Measurements from ENCODE around the gene RIN3. TPM values are rescaled to one million over a fixed set of nuclear protein-coding genes. Genes with fewer than 3 reads are reported as not detected.

RIN3 gene
- total RNA-seq, 1 experiment from 2014 or later = 1.5 TPM

- Histone ChIP-seq H4K8ac (replicated peaks; ENCODE audit: insufficient read length, low read depth, low read length) (no peak overlapping the region), H3K18ac (ENCODE audit: insufficient read length, low read depth, low read length) (no peak overlapping the region), H2BK15ac (ENCODE audit: low read depth, low read length) (no peak overlapping the region), H2BK12ac (ENCODE audit: insufficient read length, low read depth, low read length) (no peak overlapping the region), H4K91ac (ENCODE audit: insufficient read length, low read depth, low read length) (no peak overlapping the region), H2BK5ac (ENCODE audit: insufficient read length, low read length) (no peak overlapping the region), H3K23ac (ENCODE audit: insufficient read length, low read depth, low read length) (no peak overlapping the region), H4K5ac (ENCODE audit: insufficient read length, low read depth, low read length) (no peak overlapping the region), H2BK120ac (ENCODE audit: low read depth, low read length, poor library complexity, severe bottlenecking) (no peak overlapping the region), H3K27ac (ENCODE audit: insufficient read length, low read depth, low read length) (no peak overlapping the region), H3K14ac (ENCODE audit: insufficient read depth, low read length) (no peak overlapping the region), H3K79me2 (ENCODE audit: insufficient read depth, low read length) (no peaks in the 10 kb centered on the region), H3K9ac (ENCODE audit: extremely low read depth, insufficient read length, low read length) (no peak overlapping the region), H3K4me1 (ENCODE audit: insufficient read depth, low read length) (no peaks in the 10 kb centered on the region; the same call in 1 of the 2 replicates), H4K20me1 (ENCODE audit: control insufficient read depth, insufficient read depth, insufficient read length) (no peaks in the 10 kb centered on the region), H3K4ac (ENCODE audit: low read depth, low read length) (no peak overlapping the region), H2AK5ac (ENCODE audit: insufficient read length, low read length) (no peak overlapping the region), H3K4me2 (ENCODE audit: insufficient read depth, insufficient read length, low read length) (no peak overlapping the region), H3K27me3 (ENCODE audit: insufficient read depth, low read length) (no peaks in the 10 kb centered on the region), H2BK20ac (ENCODE audit: low read depth, low read length, poor library complexity, severe bottlenecking) (no peak overlapping the region), H3K23me2 (ENCODE audit: insufficient read length, low read depth, low read length, poor library complexity, severe bottlenecking) (no peaks in the 10 kb centered on the region), H3K56ac (ENCODE audit: insufficient read length, low read depth, low read length) (no peak overlapping the region), H2AFZ (ENCODE audit: low read length) (no peak overlapping the region), H3T11ph (ENCODE audit: low read length) (no peak overlapping the region), H3K79me1 (ENCODE audit: insufficient read depth, low read depth, low read length, poor library complexity, severe bottlenecking) (no peaks in the 10 kb centered on the region), H3K9me3 (ENCODE audit: control insufficient read depth, low read depth, low read length) (no peaks in the 10 kb centered on the region)
- Mint-ChIP-seq H3K4me3 (no peak overlapping the region), H3K36me3 (ENCODE audit: insufficient read depth in 1 of 3, low read depth in 3 of 3) (no peaks in the 10 kb centered on the region), H3K27ac (no peak overlapping the region; a peak in 1 of 7 replicates), H3K9me3 (no peaks in the 10 kb centered on the region), H3K4me1 (peaks cover 7 to 10% of the 10 kb centered on the region in 2 experiments; a peak in 3 of 4 replicates), H3K27me3 (ENCODE audit: low read depth) (peaks cover 3% of the 10 kb centered on the region; the same call in 1 of the 2 replicates)
- no CpG with 5 or more reads among the region's 4 CpGs for WGBS (ENCODE audit: extremely low coverage, insufficient read length, low lambda C conversion rate)
- no peak for TF ChIP-seq CTCF (conservative IDR thresholded peaks at IDR 0.05)
- DNase-seq = no peak
Measured at GRCh38 chr14:92552066-92552465, 38.5 kb downstream of the RIN3 start.
